IMR-90 (cell line): ENCODE measurements around the gene ZFTA. TPM values are rescaled to one million over a fixed set of nuclear protein-coding genes. Genes with fewer than 3 reads are reported as not detected.

ENCODE experiments used
- ATAC-seq: fragments of 200-7000 bp; cut with Tn5 transposase; 2 replicates; pipeline ENCODE4 v1.9.1; 2020; ENCODE audit warnings: low read depth, mild to moderate bottlenecking, moderate library complexity
- BruUV-seq: library from RNA; stranded (reverse); fragments of 400-500 nt; replicated peaks from 2 replicates; lab custom pipeline; 2021; lab: Mats Ljungman, UMichigan
- CTCF ChIA-PET: fragments of 300-600 bp; formaldehyde crosslinking; extraction: SDS; loops from one replicate; lab custom pipeline; 2021; ENCODE audit warnings: antibody characterized with exemption; lab: Yijun Ruan, JAX
- POLR2A ChIA-PET: fragments of 300-600 bp; sonication (Branson Sonifier 250); formaldehyde crosslinking; loops from one replicate; lab custom pipeline; 2022; ENCODE audit warnings: antibody characterized with exemption; ENCODE audit not compliant: unreplicated experiment; lab: Charles Lee
- DNase-seq: peaks from one replicate; pipeline ENCODE4 v3.0.0; 2013
- H2AFZ ChIP-seq: replicated peaks from 2 replicates; pipeline ENCODE3; 2013; ENCODE audit warnings: low read length, mild to moderate bottlenecking; ENCODE audit not compliant: poor library complexity
- H2AK5ac ChIP-seq: 2 replicates; pipeline ENCODE4 v1.6.1; 2013; ENCODE audit warnings: low read depth, low read length, inconsistent platforms
- H2AK9ac ChIP-seq: replicated peaks from 2 replicates; pipeline ENCODE3; 2013; ENCODE audit warnings: mild to moderate bottlenecking, low read depth, low read length, moderate library complexity; ENCODE audit not compliant: poor library complexity
- H2BK120ac ChIP-seq: 2 replicates; pipeline ENCODE4 v1.6.1; 2013; ENCODE audit warnings: low read depth, low read length, inconsistent platforms
- H2BK15ac ChIP-seq: 3 replicates; pipeline ENCODE4 v1.6.1; 2013; ENCODE audit warnings: low read depth, low read length, inconsistent platforms
- H2BK20ac ChIP-seq: 2 replicates; pipeline ENCODE4 v1.6.1; 2013; ENCODE audit warnings: low read depth, mild to moderate bottlenecking, inconsistent platforms, low read length, moderate library complexity
- H2BK5ac ChIP-seq: 2 replicates; pipeline ENCODE4 v1.6.1; 2013; ENCODE audit warnings: mild to moderate bottlenecking, low read depth, low read length, inconsistent platforms; ENCODE audit not compliant: poor library complexity, severe bottlenecking
- H3K14ac ChIP-seq: replicated peaks from 2 replicates; pipeline ENCODE4 v1.6.1; 2013; ENCODE audit warnings: low read depth, low read length, inconsistent platforms
- H3K18ac ChIP-seq: 2 replicates; pipeline ENCODE4 v1.6.1; 2013; ENCODE audit warnings: low read depth, low read length, control low read depth
- H3K23ac ChIP-seq: 2 replicates; pipeline ENCODE4 v1.6.1; 2013; ENCODE audit warnings: low read depth, low read length, inconsistent platforms
- H3K27ac ChIP-seq: 2 replicates; pipeline ENCODE4 v1.5.1; 2013; ENCODE audit warnings: mild to moderate bottlenecking, control low read depth, low read length; ENCODE audit not compliant: insufficient read depth
- H3K27me3 ChIP-seq: 2 replicates; pipeline ENCODE4 v1.6.1; 2013; ENCODE audit warnings: low read length; ENCODE audit not compliant: control insufficient read depth, insufficient read depth
- H3K36me3 ChIP-seq: 2 replicates; pipeline ENCODE4 v1.6.1; 2013; ENCODE audit warnings: low read length, mixed read lengths; ENCODE audit not compliant: control insufficient read depth, insufficient read depth
- H3K4ac ChIP-seq: 2 replicates; pipeline ENCODE4 v1.6.1; 2013; ENCODE audit warnings: low read depth, low read length, inconsistent platforms
- H3K4me1 ChIP-seq: 2 replicates; pipeline ENCODE4 v1.6.1; 2013; ENCODE audit warnings: low read length, mixed read lengths; ENCODE audit not compliant: control insufficient read depth, insufficient read depth
- H3K4me2 ChIP-seq: 2 replicates; pipeline ENCODE4 v1.6.1; 2013; ENCODE audit warnings: low read depth, mild to moderate bottlenecking, control low read depth, low read length, moderate library complexity
- H3K4me3 ChIP-seq: 2 replicates; pipeline ENCODE4 v1.5.1; 2013; ENCODE audit warnings: low read depth, mild to moderate bottlenecking, control low read depth, low read length, moderate library complexity; ENCODE audit not compliant: insufficient read depth
- H3K56ac ChIP-seq: 2 replicates; pipeline ENCODE4 v1.6.1; 2013; ENCODE audit warnings: low read length, inconsistent platforms; ENCODE audit not compliant: insufficient read depth; ENCODE audit errors: extremely low read depth
- H3K79me1 ChIP-seq, 2 experiments: 2 replicates each; pipeline ENCODE4 v1.6.1; 2013; ENCODE audit warnings: low read length in 2 of 2, inconsistent platforms in 1 of 2, low read depth in 1 of 2
- H3K9ac ChIP-seq: 2 replicates; pipeline ENCODE4 v1.6.1; 2013; ENCODE audit warnings: low read depth, low read length, control low read depth
- H3K9me1 ChIP-seq: 2 replicates; pipeline ENCODE4 v1.6.1; 2013; ENCODE audit warnings: low read length, inconsistent platforms; ENCODE audit not compliant: insufficient read depth
- H3K9me3 ChIP-seq: 2 replicates; pipeline ENCODE4 v1.6.1; 2013; ENCODE audit warnings: low read length; ENCODE audit not compliant: control insufficient read depth, insufficient read depth
- H4K20me1 ChIP-seq: 2 replicates; pipeline ENCODE4 v1.6.1; 2013; ENCODE audit warnings: low read length, inconsistent platforms; ENCODE audit not compliant: insufficient read depth
- H4K5ac ChIP-seq: 2 replicates; pipeline ENCODE4 v1.6.1; 2013; ENCODE audit warnings: mild to moderate bottlenecking, low read depth, low read length, control low read depth
- H4K8ac ChIP-seq, 2 experiments: 2 replicates each; pipeline ENCODE4 v1.6.1; 2013; ENCODE audit warnings: low read depth in 2 of 2, low read length in 2 of 2, control low read depth in 1 of 2, inconsistent platforms in 1 of 2
- H4K91ac ChIP-seq: 2 replicates; pipeline ENCODE4 v1.6.1; 2013; ENCODE audit warnings: low read depth, low read length, inconsistent platforms; ENCODE audit not compliant: insufficient read depth
- POLR2A ChIP-seq: IDR thresholded peaks from 2 replicates; pipeline ENCODE4 v1.6.1; 2012; ENCODE audit warnings: mild to moderate bottlenecking, low read depth, low read length
- RAD21 ChIP-seq: IDR thresholded peaks from 2 replicates; pipeline ENCODE4 v1.6.1; 2012; ENCODE audit warnings: low read length, improper control_type of control experiment
- RCOR1 ChIP-seq: IDR thresholded peaks from 2 replicates; pipeline ENCODE4 v1.6.1; 2012; ENCODE audit warnings: mild to moderate bottlenecking, low read length, improper control_type of control experiment; ENCODE audit not compliant: insufficient replicate concordance
- RFX5 ChIP-seq: IDR thresholded peaks from 2 replicates; pipeline ENCODE4 v1.8.0; 2012; ENCODE audit warnings: low read depth, mild to moderate bottlenecking, low read length, moderate library complexity
- WGBS, 2 experiments: methylation state at CpG; one replicate each; pipeline versions ENCODE4 v1.1.5 to v1.1.7; 2013; ENCODE audit warnings: missing lambda C conversion rate in 2 of 2; ENCODE audit not compliant: insufficient read length in 1 of 2; ENCODE audit errors: extremely low coverage in 2 of 2; 5-methylcytosine and 5-hydroxymethylcytosine counted together
- dilution Hi-C: fragments of 300-500 bp; cut with HindIII; formaldehyde crosslinking; loops from one replicate; pipeline ENCODE4 v1.14.3; 2018; ENCODE audit warnings: low sequenced_read_pairs; ENCODE audit not compliant: unreplicated experiment
- in situ Hi-C: fragments of 300-500 bp; cut with MboI; formaldehyde crosslinking; loops from 3 replicates; pipeline ENCODE4 v1.14.3; 2019; ENCODE audit warnings: low sequenced_read_pairs, inconsistent platforms, mixed read lengths
- intact Hi-C: fragments of 100-400 bp; cut with micrococcal nuclease; formaldehyde crosslinking; loops from 2 replicates; pipeline ENCODE4 v1.10.0; 2022
- polyA plus RNA-seq, 3 experiments: library from polyadenylated mRNA; depleted of rRNA; stranded (reverse); fragments of >200 nt; gene quantifications; 2 replicates each; pipeline ENCODE4 v1.2.3, GENCODE V29; 2012; ENCODE audit warnings: low replicate concordance in 1 of 3
- total RNA-seq: library from RNA; depleted of rRNA; stranded (reverse); fragments of >200 nt; gene quantifications from 2 replicates; pipeline ENCODE4 v1.2.3, GENCODE V29; 2012

ZFTA gene
- total and polyA plus RNA-seq, 2 of the 4 experiments (the other 2 are of a cell fraction) = 5.4 to 8.1 TPM

- no peak overlapping the region for H3K23ac ChIP-seq
- no peaks in the 10 kb centered on the region for H4K20me1 ChIP-seq
- no peak for DNase-seq
- no peaks in the 10 kb centered on the region for H3K27me3 ChIP-seq
- intact Hi-C loops = no loop called here
- no peaks in the 10 kb centered on the region for H3K9me1 ChIP-seq
- H2BK120ac ChIP-seq = no peak overlapping the region
- peak; percentile 64 for TF ChIP-seq RCOR1
- no peak for TF ChIP-seq RAD21
- no peak for TF ChIP-seq RFX5
- no peak for TF ChIP-seq POLR2A
- no peak overlapping the region for H3K4me2 ChIP-seq
- POLR2A ChIA-PET = no interaction called here
- no peak overlapping the region for H3K14ac ChIP-seq
- no peak overlapping the region for H2BK15ac ChIP-seq
- no peak overlapping the region for H2AK9ac ChIP-seq
- H4K8ac ChIP-seq = no peak overlapping the region
- peaks cover 9% of the 10 kb centered on the region for H3K9me3 ChIP-seq
- no peak overlapping the region for H3K4me3 ChIP-seq
- no peak overlapping the region for H3K56ac ChIP-seq
- no peak overlapping the region for H2BK20ac ChIP-seq
- no peak for ATAC-seq
- BruUV-seq = no TSS peak
- H3K79me1 ChIP-seq = no peaks in the 10 kb centered on the region
- CTCF ChIA-PET = no interaction called here
- H4K5ac ChIP-seq = peak overlapping the region; percentile 40; the same call in 1 of the 2 replicates
- peak overlapping the region; percentile 39 for H2BK5ac ChIP-seq
- in situ Hi-C loops = no loop called here
- WGBS, 2 experiments = no CpG with 5 or more reads among the region's 6 CpGs
- dilution Hi-C loops = no loop called here
- no peak overlapping the region for H3K9ac ChIP-seq
- no peak overlapping the region for H3K4ac ChIP-seq
- no peak overlapping the region for H2AK5ac ChIP-seq
- H3K27ac ChIP-seq = no peak overlapping the region
- no peak overlapping the region for H2AFZ ChIP-seq
- no peak overlapping the region for H4K91ac ChIP-seq
- no peaks in the 10 kb centered on the region for H3K4me1 ChIP-seq
- peak overlapping the region; percentile 70; the same call in 1 of the 2 replicates for H3K18ac ChIP-seq
- no peaks in the 10 kb centered on the region for H3K36me3 ChIP-seq
Observed at GRCh38 chr11:63791495-63792167, 23.1 kb upstream of the ZFTA start.
